ENCODE measurements around the gene TM9SF2. TPM values are rescaled to one million over a fixed set of nuclear protein-coding genes. Genes with fewer than 3 reads are reported as not detected.
A peak's percentile ranks its signal among the peaks of the same experiment; 100 is the strongest.

TM9SF2 gene
- total RNA-seq, 2 experiments from 2014 or later: 51.8 to 53.4 TPM

DNA sequence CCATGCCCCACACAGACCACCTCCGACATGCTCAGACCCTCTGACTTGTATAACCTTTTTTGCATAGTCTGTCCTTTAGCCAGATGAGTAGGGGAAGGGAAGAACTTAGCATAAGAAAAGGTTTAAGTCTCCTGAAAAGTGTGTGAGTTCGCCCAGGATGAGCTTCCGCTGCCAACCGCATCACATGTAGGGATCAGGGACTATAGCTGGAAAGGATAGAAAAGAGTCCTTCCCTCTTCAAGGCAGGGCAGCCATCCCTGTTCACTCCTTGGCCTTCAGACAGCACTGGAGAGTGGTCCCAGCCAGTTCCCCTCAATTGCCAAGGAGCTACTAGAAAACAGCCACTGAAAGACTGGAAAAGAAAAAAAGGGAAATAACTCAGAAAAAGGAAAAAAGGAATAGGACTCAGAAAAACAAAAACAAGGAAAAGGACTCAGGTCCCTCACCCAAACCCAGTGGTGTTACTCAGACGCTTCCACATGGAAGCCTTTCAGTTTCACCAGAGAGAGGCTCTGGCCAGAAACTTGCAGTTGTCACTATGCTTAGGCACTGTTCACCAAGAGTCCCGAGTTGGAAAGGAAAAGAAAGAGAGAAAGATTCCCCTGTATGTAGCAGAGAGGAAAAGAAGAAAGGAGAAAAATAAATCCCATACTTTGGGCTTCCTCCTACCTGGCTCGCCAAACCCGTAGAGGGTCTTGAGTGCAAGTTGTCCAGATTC lies 5.6 kb upstream of the TM9SF2 start:
- H3K36me3 Mint-ChIP-seq (ENCODE audit: low read depth): peaks cover 5% of the 10 kb centered on the region
- H3K4me3 Mint-ChIP-seq: peak overlapping the region; percentile 88
- H3K9me3 Mint-ChIP-seq (ENCODE audit: low read depth): peaks cover 9% of the 10 kb centered on the region
- ATAC-seq (no peak), DNase-seq (no peak)
- ChIA-PET CTCF (interaction anchor here (0.6 to 1.8 kb wide), 8 partner anchors 10 to 160 kb away, joined by 3 to 7 read pairs (median 4); no protein-coding TSS in a partner anchor), POLR2A (interaction anchor here (0.6 to 0.7 kb wide), 2 partner anchors 12 to 59 kb away, joined by 3 read pairs; no protein-coding TSS in a partner anchor)
- no peaks in the 10 kb centered on the region for H3K27me3 Mint-ChIP-seq
- intact Hi-C loops (cut with DNase I, micrococcal nuclease): loop anchor here (2.0 to 5.0 kb wide), 7 partner anchors 31 to 1518 kb away; partner anchors contain the start of gene GPR183 (in 1 of the 2)
- peaks cover 48% of the 10 kb centered on the region for H3K4me1 Mint-ChIP-seq
- H3K27ac Mint-ChIP-seq: peak overlapping the region; percentile 98

DNA sequence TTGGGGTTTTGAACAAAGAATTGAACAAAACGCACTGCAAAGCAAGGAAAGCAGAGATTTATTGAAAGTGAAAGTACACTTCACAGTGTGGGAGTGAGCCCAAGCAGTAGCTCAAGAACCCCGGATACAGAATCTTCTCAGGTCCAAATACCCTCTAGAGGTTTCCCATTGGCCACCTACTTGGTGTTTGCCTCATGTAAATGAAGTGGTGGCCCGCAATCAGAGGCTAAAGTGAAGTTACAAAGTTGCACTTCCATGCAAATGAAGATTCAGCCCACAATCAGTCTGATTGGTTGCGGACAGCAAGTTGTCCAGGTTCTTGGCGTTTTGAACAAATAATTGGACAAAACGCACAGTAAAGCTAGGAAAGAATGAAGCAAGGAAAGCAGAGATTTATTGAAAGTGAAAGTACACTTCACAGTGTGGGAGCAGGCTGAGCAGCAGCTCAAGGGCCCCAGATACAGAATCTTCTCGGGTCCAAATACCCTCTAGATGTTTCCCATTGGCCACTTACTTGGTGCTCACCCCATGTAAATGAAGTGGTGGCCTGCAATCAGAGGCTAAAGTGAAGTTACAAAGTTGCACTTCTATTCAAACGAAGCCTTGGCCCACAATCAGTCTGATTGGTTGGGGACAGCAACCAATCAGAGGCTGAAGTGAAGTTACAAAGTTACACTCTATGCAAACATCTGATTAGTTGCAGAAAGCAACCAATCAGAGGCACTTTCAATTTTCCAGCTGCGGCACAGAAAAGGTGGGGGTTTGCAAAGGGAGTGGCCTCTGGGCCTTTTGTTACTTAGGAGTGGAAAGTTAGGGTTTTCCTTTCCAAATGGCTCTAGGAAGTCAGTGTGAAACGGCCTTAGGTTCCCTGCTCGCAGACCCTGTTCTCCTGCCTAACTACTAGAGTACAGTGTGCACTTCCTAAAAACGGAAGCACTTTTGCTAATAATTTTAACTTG lies 4.8 kb upstream of the TM9SF2 start:
- intact Hi-C loops (cut with DNase I, micrococcal nuclease): loop anchor here (2.0 to 5.0 kb wide), 7 partner anchors 32 to 1519 kb away; partner anchors contain the start of gene GPR183 (in 1 of the 2)
- ATAC-seq (peak; percentile 40), DNase-seq (peak; percentile 85)
- Mint-ChIP-seq H3K4me1 (peaks cover 51% of the 10 kb centered on the region), H3K27me3 (no peaks in the 10 kb centered on the region), H3K9me3 (ENCODE audit: low read depth) (peaks cover 9% of the 10 kb centered on the region), H3K36me3 (ENCODE audit: low read depth) (peaks cover 5% of the 10 kb centered on the region), H3K4me3 (peak overlapping the region; percentile 88), H3K27ac (peak overlapping the region; percentile 98)
- POLR2A ChIA-PET: interaction anchor here (0.6 to 0.7 kb wide), 2 partner anchors 13 to 60 kb away, joined by 3 read pairs; no protein-coding TSS in a partner anchor
- CTCF ChIA-PET: interaction anchor here (0.6 to 1.8 kb wide), 7 partner anchors 10 to 159 kb away, joined by 3 to 7 read pairs (median 5); no protein-coding TSS in a partner anchor

DNA sequence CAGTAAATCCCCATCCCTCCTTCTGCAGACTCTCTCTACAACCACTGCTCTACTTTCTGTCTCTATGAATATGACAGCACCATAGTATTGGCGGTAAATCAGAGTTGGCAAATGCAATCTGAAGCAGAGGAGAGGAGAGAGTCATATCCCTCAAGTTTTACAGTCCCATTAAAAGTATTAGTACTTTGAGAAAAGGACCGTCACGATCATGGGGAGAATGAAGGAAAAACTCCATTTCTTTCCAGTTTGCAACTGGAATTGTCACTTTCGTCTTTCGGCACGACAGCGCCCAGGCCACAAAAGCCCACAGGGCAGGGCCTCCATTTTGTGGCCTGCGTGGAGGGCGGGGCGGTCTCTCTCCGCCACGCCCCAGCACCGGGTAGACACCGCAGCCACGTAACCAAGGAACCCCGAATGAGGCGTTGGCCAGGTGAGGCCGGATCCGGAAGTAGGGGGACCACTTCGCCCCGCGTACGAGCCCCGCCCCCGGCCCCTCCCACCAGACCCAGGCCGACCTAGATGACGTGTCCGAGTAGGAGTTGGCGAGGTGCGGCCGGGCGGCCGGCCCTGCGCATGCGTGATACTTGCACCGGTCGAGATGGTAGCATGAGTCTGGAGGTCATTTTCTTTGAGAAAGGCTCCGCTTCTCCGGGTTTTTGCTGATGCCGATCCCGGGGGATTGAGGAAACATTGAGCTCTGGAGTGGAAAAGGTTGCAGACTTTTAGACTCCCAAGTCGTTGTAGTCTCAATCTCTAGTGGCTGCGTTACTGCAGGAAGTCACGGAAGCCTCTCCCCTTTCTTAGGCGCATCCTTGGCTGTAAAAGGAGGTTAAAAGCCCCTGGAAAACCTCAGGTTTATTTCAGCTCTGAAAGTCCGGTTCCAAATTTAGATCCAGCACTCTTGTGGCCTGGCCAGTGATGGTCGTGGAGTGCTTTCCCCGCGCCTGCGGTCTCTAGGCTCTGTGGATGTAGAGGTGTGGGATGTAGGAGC lies 2.8 kb upstream of the TM9SF2 start:
- ChIA-PET POLR2A (interaction anchor here (0.5 to 0.7 kb wide), 3 partner anchors 19 to 294 kb away, joined by 3 read pairs; no protein-coding TSS in a partner anchor), CTCF (interaction anchor here (0.8 kb wide), 1 partner anchor 18 kb away, joined by 3 read pairs; no protein-coding TSS in a partner anchor)
- Mint-ChIP-seq H3K4me1 (peaks cover 59% of the 10 kb centered on the region), H3K4me3 (peak overlapping the region; percentile 86), H3K36me3 (ENCODE audit: low read depth) (peaks cover 9% of the 10 kb centered on the region), H3K27me3 (no peaks in the 10 kb centered on the region), H3K9me3 (ENCODE audit: low read depth) (peaks cover 7% of the 10 kb centered on the region), H3K27ac (peak overlapping the region; percentile 98)
- intact Hi-C loops (cut with DNase I, micrococcal nuclease): loop anchor here (1.0 to 5.0 kb wide), 11 partner anchors 61 to 1521 kb away; partner anchors contain the start of genes GGACT (in 1 of the 2) and GPR183 (in 1 of the 2)
- DNase-seq (peak; percentile 99), ATAC-seq (peak; percentile 72)

DNA sequence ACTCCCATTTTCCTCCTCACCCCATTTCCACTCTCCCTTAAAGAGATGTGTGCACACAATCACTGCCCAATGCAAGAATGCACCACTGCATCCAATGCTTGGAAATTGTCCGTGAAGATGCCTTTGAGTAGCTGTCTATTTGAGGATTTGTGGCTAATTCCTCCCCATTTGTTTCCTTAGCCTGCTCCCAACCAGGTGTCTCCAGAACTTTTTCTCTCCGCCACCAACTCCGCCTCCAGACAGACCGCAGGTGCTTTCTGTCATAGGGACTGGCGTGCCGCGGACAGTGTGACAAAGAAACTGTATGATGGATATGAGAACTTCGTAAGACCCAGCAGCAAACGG lies 461 bp upstream of the TM9SF2 start:
- intact Hi-C loops (cut with DNase I, micrococcal nuclease): loop anchor here (1.0 to 10.0 kb wide), 6 partner anchors 105 to 586 kb away; partner anchors contain the start of genes CLYBL (in 2 of the 2), PCCA (in 1 of the 2) and UBAC2 (in 1 of the 2)
- Mint-ChIP-seq H3K36me3 (ENCODE audit: low read depth) (peaks cover 9% of the 10 kb centered on the region), H3K27ac (peak overlapping the region; percentile 97), H3K4me3 (peak overlapping the region; percentile 96), H3K4me1 (peaks cover 68% of the 10 kb centered on the region), H3K9me3 (ENCODE audit: low read depth) (peaks cover 7% of the 10 kb centered on the region), H3K27me3 (no peaks in the 10 kb centered on the region)
- DNase-seq (no peak), ATAC-seq (peak; percentile 20)
- POLR2A ChIA-PET: interaction anchor here (0.6 kb wide), 1 partner anchor 148 kb away, joined by 3 read pairs; no protein-coding TSS in a partner anchor
- CTCF ChIA-PET: interaction anchor here (0.6 to 2.1 kb wide), 11 partner anchors 17 to 973 kb away, joined by 3 to 6 read pairs (median 3); partner anchors contain the start of gene CLYBL

DNA sequence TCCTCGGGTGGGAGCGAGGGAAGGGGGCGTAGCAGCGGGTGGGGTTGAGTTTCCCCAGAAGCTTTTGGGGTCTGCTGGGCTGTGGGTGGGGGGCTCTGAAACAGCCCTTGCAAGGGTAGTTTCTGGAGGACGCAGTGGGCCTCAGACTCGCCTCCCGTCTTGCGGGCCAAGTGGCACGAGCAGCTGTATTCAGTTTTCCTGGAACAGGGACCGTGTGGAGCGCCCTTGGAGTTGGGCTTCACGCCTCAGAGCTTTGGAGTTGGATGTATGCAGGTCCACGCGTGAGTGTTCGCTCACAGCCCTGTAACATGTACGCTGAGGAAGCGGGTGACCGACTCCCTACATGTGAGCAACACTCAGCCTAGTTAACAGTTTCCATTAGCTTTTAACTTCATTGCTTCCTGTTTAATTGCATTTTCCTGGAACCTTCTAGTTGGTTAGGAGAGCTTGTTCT lies 603 bp downstream of the TM9SF2 start:
- Mint-ChIP-seq H3K27me3 (no peaks in the 10 kb centered on the region), H3K4me3 (peak overlapping the region; percentile 96), H3K9me3 (ENCODE audit: low read depth) (peaks cover 7% of the 10 kb centered on the region), H3K36me3 (ENCODE audit: low read depth) (peaks cover 11% of the 10 kb centered on the region), H3K4me1 (peaks cover 68% of the 10 kb centered on the region), H3K27ac (peak overlapping the region; percentile 97)
- intact Hi-C loops (cut with DNase I, micrococcal nuclease): loop anchor here (1.0 to 10.0 kb wide), 7 partner anchors 41 to 585 kb away; partner anchors contain the start of genes CLYBL (in 2 of the 2), PCCA (in 1 of the 2) and UBAC2 (in 1 of the 2)
- ChIA-PET CTCF (interaction anchor here (0.7 to 6.5 kb wide), 10 partner anchors 13 to 232 kb away, joined by 3 to 62 read pairs (median 4); no protein-coding TSS in a partner anchor), POLR2A (interaction anchor here (1.0 to 1.3 kb wide), 2 partner anchors 67 to 204 kb away, joined by 3 read pairs; no protein-coding TSS in a partner anchor)
- ATAC-seq (no peak), DNase-seq (peak; percentile 54)

DNA sequence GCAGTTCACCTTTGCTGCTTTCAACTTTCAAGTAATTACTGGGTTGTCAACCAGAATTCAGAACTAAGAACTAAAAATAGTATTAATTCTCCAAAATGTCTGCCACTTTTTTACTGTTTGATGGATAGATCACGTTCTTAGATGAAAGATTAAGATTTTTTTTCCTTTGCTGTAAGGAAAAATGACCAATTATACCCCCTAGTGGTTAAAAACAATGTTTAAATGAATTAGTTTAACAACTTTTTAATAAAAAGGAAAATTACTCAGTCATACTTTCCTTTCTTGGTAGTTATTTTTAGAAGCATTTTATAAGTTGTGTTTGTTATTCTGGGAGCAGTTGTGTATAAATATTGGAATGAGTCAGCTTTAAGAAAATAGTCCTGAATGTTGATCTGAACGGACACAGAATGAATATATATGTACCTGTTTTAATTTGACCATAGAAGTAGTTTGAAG lies 4.6 kb downstream of the TM9SF2 start:
- Mint-ChIP-seq H3K36me3 (ENCODE audit: low read depth) (peaks cover 43% of the 10 kb centered on the region), H3K27me3 (no peaks in the 10 kb centered on the region)

DNA sequence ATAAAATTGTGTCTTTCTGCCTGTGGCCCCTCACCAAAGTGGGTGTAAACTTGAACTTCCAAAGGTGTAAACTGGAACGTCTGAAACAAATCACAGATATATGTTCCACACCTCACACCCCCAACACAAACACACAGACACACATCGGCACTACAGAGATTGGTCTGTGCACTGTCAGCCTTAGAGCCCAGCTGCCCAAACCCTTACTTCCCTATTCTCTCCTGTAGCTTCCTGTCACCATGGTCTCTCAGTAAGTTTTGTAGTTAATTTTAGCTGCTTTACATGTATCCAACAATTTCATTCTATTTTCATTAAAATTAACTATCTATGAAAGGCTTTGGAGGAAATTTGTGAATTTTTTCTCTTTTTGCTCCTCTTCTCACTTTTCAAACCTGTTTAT lies 5.4 kb downstream of the TM9SF2 start:
- Mint-ChIP-seq H3K4me3 (no peak overlapping the region), H3K36me3 (ENCODE audit: low read depth) (peaks cover 50% of the 10 kb centered on the region), H3K9me3 (ENCODE audit: low read depth) (peaks cover 9% of the 10 kb centered on the region), H3K27me3 (no peaks in the 10 kb centered on the region), H3K4me1 (peaks cover 71% of the 10 kb centered on the region), H3K27ac (no peak overlapping the region)
- ATAC-seq (no peak), DNase-seq (no peak)
- intact Hi-C loops (cut with DNase I, micrococcal nuclease): loop anchor here (1.0 to 10.0 kb wide), 2 partner anchors 64 to 332 kb away; no protein-coding TSS in a partner anchor
- POLR2A ChIA-PET: no interaction called here
- CTCF ChIA-PET: interaction anchor here (0.5 to 6.5 kb wide), 14 partner anchors 9 to 1011 kb away, joined by 3 to 62 read pairs (median 4); no protein-coding TSS in a partner anchor

More for the DNA sequence above, 4.6 kb downstream of the TM9SF2 start:
- POLR2A ChIA-PET: no interaction called here
- peaks cover 9% of the 10 kb centered on the region for H3K9me3 Mint-ChIP-seq (ENCODE audit: low read depth)
- H3K4me3 Mint-ChIP-seq: peak overlapping the region; percentile 28
- no peak overlapping the region for H3K27ac Mint-ChIP-seq
- H3K4me1 Mint-ChIP-seq: peaks cover 64% of the 10 kb centered on the region
- no peak for DNase-seq
- intact Hi-C loops (cut with DNase I, micrococcal nuclease): loop anchor here (1.0 to 10.0 kb wide), 2 partner anchors 64 to 331 kb away; no protein-coding TSS in a partner anchor
- no peak for ATAC-seq
- CTCF ChIA-PET: interaction anchor here (0.6 to 6.5 kb wide), 21 partner anchors 10 to 1012 kb away, joined by 3 to 62 read pairs (median 4); partner anchors contain the start of gene CLYBL

DNA sequence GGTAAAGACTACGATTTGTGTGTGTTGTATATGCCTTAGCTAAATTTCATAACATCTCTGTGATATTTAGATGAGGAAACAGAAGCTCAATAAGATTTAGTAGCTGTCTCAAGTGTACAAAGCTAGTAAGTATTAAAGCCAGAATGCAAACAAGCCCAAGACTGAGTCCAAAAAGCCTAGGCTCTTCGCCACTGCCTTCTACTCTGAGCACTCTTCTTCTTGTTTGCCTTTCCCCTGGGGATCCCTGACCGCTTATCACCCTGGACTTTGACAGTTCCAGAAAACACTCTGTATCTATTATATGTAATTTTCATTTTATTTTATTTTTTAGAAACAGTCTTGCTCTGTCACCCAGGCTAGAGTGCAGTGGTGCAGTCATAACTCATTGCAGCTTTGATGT lies 5.8 kb downstream of the TM9SF2 start:
- no peak for DNase-seq
- peaks cover 48% of the 10 kb centered on the region for H3K36me3 Mint-ChIP-seq (ENCODE audit: low read depth)
- H3K4me1 Mint-ChIP-seq: peaks cover 73% of the 10 kb centered on the region
- ATAC-seq: no peak
- no peak overlapping the region for H3K27ac Mint-ChIP-seq
- intact Hi-C loops (cut with DNase I, micrococcal nuclease): loop anchor here in 1 of 2 experiments (10.0 kb wide), 1 partner anchor 332 kb away; no protein-coding TSS in a partner anchor
- ChIA-PET POLR2A (no interaction called here), CTCF (interaction anchor here (0.7 to 6.5 kb wide), 14 partner anchors 8 to 385 kb away, joined by 3 to 62 read pairs (median 4); no protein-coding TSS in a partner anchor)
- no peak overlapping the region for H3K4me3 Mint-ChIP-seq
- H3K9me3 Mint-ChIP-seq (ENCODE audit: low read depth): peaks cover 9% of the 10 kb centered on the region
- no peaks in the 10 kb centered on the region for H3K27me3 Mint-ChIP-seq

DNA sequence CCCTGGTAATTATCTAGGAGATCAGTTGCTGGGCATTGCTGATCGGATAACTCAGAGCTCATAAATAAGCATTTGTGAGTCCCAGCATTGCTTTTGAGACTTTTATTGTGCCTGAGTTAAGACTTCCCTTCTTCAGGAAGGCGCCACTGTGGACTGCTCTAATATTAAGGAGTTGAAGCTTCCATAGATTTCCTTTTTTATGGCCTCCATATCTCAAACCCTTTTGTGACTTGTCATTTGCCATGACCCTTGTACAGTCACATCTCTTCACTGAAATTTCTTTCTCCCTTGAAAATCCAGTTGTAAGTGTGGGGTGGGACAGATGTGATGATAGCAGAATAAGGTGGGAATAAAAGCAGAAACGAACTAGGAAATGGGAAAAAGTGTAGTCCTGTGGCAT lies 6.3 kb downstream of the TM9SF2 start:
- H3K36me3 Mint-ChIP-seq (ENCODE audit: low read depth): peaks cover 45% of the 10 kb centered on the region
- H3K9me3 Mint-ChIP-seq (ENCODE audit: low read depth): peaks cover 9% of the 10 kb centered on the region
- no peak overlapping the region for H3K4me3 Mint-ChIP-seq
- H3K27me3 Mint-ChIP-seq: no peaks in the 10 kb centered on the region
- POLR2A ChIA-PET: no interaction called here
- ATAC-seq: no peak
- no peak for DNase-seq
- intact Hi-C loops (cut with DNase I, micrococcal nuclease): loop anchor here in 1 of 2 experiments (10.0 kb wide), 1 partner anchor 333 kb away; no protein-coding TSS in a partner anchor
- peaks cover 75% of the 10 kb centered on the region for H3K4me1 Mint-ChIP-seq
- H3K27ac Mint-ChIP-seq: no peak overlapping the region
- CTCF ChIA-PET: interaction anchor here (0.6 to 6.5 kb wide), 9 partner anchors 8 to 399 kb away, joined by 3 to 62 read pairs (median 4); no protein-coding TSS in a partner anchor

Measured in activated CD4-positive, alpha-beta T cell treated with anti-CD3 and anti-CD28 coated beads for 36 hours (primary cell).